ENCODE data around the gene ARHGAP20. TPM values are rescaled to one million over a fixed set of nuclear protein-coding genes. Genes with fewer than 3 reads are reported as not detected.

ARHGAP20 gene
- total and polyA plus RNA-seq, 2 experiments from 2014 or later, result 0.31 TPM; not detected in 1

- no peak for TF ChIP-seq ZNF462 (CRISPR knock-in tag; IDR thresholded peaks at IDR 0.05)
- no peak for TF ChIP-seq JUNB (IDR thresholded peaks at IDR 0.05; ENCODE audit: unreplicated experiment)
- no peak for TF ChIP-seq ZNF114 (CRISPR knock-in tag; IDR thresholded peaks at IDR 0.05)
Measured at GRCh38 chr11:110734790-110735189, 22.6 kb upstream of the ARHGAP20 start (continued).

GRCh38 chr11:110730773-110731172, 18.5 kb upstream of the ARHGAP20 start:
- H3F3A ChIP-seq (replicated peaks; ENCODE audit: low read depth), result no peaks in the 10 kb centered on the region
- Mint-ChIP-seq H3K4me3 (no peak overlapping the region), H3K4me1 (no peaks in the 10 kb centered on the region), H3K27ac (no peak overlapping the region), H3K36me3 (ENCODE audit: low read depth) (no peaks in the 10 kb centered on the region), H3K9me3 (no peaks in the 10 kb centered on the region; the same call in 2 of the 3 replicates), H3K27me3 (ENCODE audit: insufficient read depth, low read depth, poor library complexity) (no peaks in the 10 kb centered on the region)
- H3K36me3 ChIP-seq (ENCODE audit: insufficient read depth), result no peaks in the 10 kb centered on the region
- no peaks in the 10 kb centered on the region for H3K27me3 ChIP-seq (ENCODE audit: insufficient read depth)
- H4K20me1 ChIP-seq (replicated peaks; ENCODE audit: insufficient read depth), result no peaks in the 10 kb centered on the region
- no peaks in the 10 kb centered on the region for H3K9me2 ChIP-seq (ENCODE audit: insufficient read depth)
- H3K79me2 ChIP-seq (replicated peaks; ENCODE audit: insufficient read depth), result no peaks in the 10 kb centered on the region
- no peak overlapping the region for H3K4me2 ChIP-seq
- no peak overlapping the region for H2AFZ ChIP-seq
- H3K27ac ChIP-seq (ENCODE audit: low read depth), result no peak overlapping the region
- H3K4me1 ChIP-seq (ENCODE audit: insufficient read depth), result no peaks in the 10 kb centered on the region
- H3K4me3 ChIP-seq, result no peak overlapping the region
- ATAC-seq (no peak), DNase-seq (ENCODE audit: low spot score) (no peak)
- no peak for TF ChIP-seq ZNF462 (CRISPR knock-in tag; IDR thresholded peaks at IDR 0.05)
- no peak for TF ChIP-seq POLR2AphosphoS5 (IDR thresholded peaks at IDR 0.05; ENCODE audit: low read depth)
- no peak for TF ChIP-seq ETS1 (IDR thresholded peaks at IDR 0.05)
- TF ChIP-seq ZNF331 (CRISPR knock-in tag; IDR thresholded peaks at IDR 0.05; ENCODE audit: low read depth), result no peak
- TF ChIP-seq CTCF (conservative IDR thresholded peaks at IDR 0.05; ENCODE audit: low read depth in 2 of 2), result no peak
- TF ChIP-seq JUNB (IDR thresholded peaks at IDR 0.05; ENCODE audit: unreplicated experiment), result no peak

Data from GM23338 (cell line).